Measurements from ENCODE around the gene DMD. TPM values are rescaled to one million over a fixed set of nuclear protein-coding genes. Genes with fewer than 3 reads are reported as not detected.

DMD gene
- total RNA-seq, 1 donor from 2014 or later = 30.6 TPM

- Histone ChIP-seq H3K79me2 (ENCODE audit: low read depth) (no peaks in the 10 kb centered on the region), H4K20me1 (ENCODE audit: low read depth) (no peaks in the 10 kb centered on the region), H3K4me1 (no peaks in the 10 kb centered on the region), H3K36me3 (no peaks in the 10 kb centered on the region), H3K4me2 (no peak overlapping the region), H3F3A (ENCODE audit: low read depth) (no peaks in the 10 kb centered on the region), H3K9ac (no peak overlapping the region), H3K27ac (no peak overlapping the region), H3K27me3 (no peaks in the 10 kb centered on the region), H3K4me3 (no peak overlapping the region), H3K9me3 (ENCODE audit: low read depth) (peaks cover 6% of the 10 kb centered on the region), H2AFZ (replicated peaks) (no peak overlapping the region)
- Mint-ChIP-seq H3K4me3 (no peak overlapping the region), H3K36me3 (peaks cover 12% of the 10 kb centered on the region), H3K27me3 (ENCODE audit: insufficient read depth, low read depth) (peaks cover 2% of the 10 kb centered on the region), H3K9me3 (peaks cover 16% of the 10 kb centered on the region), H3K27ac (no peak overlapping the region), H3K4me1 (no peaks in the 10 kb centered on the region)
- no peak for DNase-seq (ENCODE audit: low spot score)
- TF ChIP-seq EZH2 (IDR thresholded peaks at IDR 0.05) (no peak), CTCF (IDR thresholded peaks at IDR 0.05) (no peak), EZH2phosphoT487 (IDR thresholded peaks at IDR 0.05) (no peak)
Measured at GRCh38 chrX:31909850-31910572, 1301.3 kb downstream of the DMD start.

- H3K9me3 ChIP-seq (ENCODE audit: low read depth) = no peaks in the 10 kb centered on the region
- H2AFZ ChIP-seq (replicated peaks) = no peak overlapping the region
- TF ChIP-seq EZH2 (IDR thresholded peaks at IDR 0.05) = no peak
- TF ChIP-seq EZH2phosphoT487 (IDR thresholded peaks at IDR 0.05) = no peak
- TF ChIP-seq CTCF (IDR thresholded peaks at IDR 0.05) = no peak
- Mint-ChIP-seq H3K9me3 (peaks cover 2% of the 10 kb centered on the region), H3K27ac (peak overlapping the region; percentile 42), H3K4me1 (peaks cover 23% of the 10 kb centered on the region), H3K27me3 (ENCODE audit: insufficient read depth, low read depth) (no peaks in the 10 kb centered on the region), H3K4me3 (no peak overlapping the region), H3K36me3 (peaks cover 2% of the 10 kb centered on the region)
- H3K4me1 ChIP-seq = peaks cover 11% of the 10 kb centered on the region
- no peaks in the 10 kb centered on the region for H4K20me1 ChIP-seq (ENCODE audit: low read depth)
- no peak overlapping the region for H3K4me2 ChIP-seq
- DNase-seq (ENCODE audit: low spot score) = peak; percentile 4
- peak overlapping the region; percentile 58 for H3K27ac ChIP-seq
- no peaks in the 10 kb centered on the region for H3K79me2 ChIP-seq (ENCODE audit: low read depth)
- H3K4me3 ChIP-seq = no peak overlapping the region
- H3K36me3 ChIP-seq = no peaks in the 10 kb centered on the region
- no peak overlapping the region for H3K9ac ChIP-seq
- H3K27me3 ChIP-seq = no peaks in the 10 kb centered on the region
- H3F3A ChIP-seq (ENCODE audit: low read depth) = peaks cover 11% of the 10 kb centered on the region
Measured at GRCh38 chrX:31894152-31894551, 1317.2 kb downstream of the DMD start.

- DNase-seq (ENCODE audit: low spot score) = no peak
- Mint-ChIP-seq H3K4me3 (no peak overlapping the region), H3K27me3 (ENCODE audit: insufficient read depth, low read depth) (no peaks in the 10 kb centered on the region), H3K27ac (peak overlapping the region; percentile 42), H3K36me3 (peaks cover 2% of the 10 kb centered on the region), H3K4me1 (peaks cover 23% of the 10 kb centered on the region), H3K9me3 (peaks cover under 1% of the 10 kb centered on the region)
- no peak overlapping the region for H3K27ac ChIP-seq
- H3K9me3 ChIP-seq (ENCODE audit: low read depth) = no peaks in the 10 kb centered on the region
- TF ChIP-seq EZH2phosphoT487 (IDR thresholded peaks at IDR 0.05) (no peak), CTCF (IDR thresholded peaks at IDR 0.05) (no peak)
- H3K9ac ChIP-seq = no peak overlapping the region
- no peak overlapping the region for H3K4me2 ChIP-seq
- no peaks in the 10 kb centered on the region for H3K36me3 ChIP-seq
- H3K27me3 ChIP-seq = no peaks in the 10 kb centered on the region
- H4K20me1 ChIP-seq (ENCODE audit: low read depth) = no peaks in the 10 kb centered on the region
- H3F3A ChIP-seq (ENCODE audit: low read depth) = peaks cover 11% of the 10 kb centered on the region
- no peak overlapping the region for H3K4me3 ChIP-seq
- H2AFZ ChIP-seq (replicated peaks) = no peak overlapping the region
- no peaks in the 10 kb centered on the region for H3K79me2 ChIP-seq (ENCODE audit: low read depth)
- H3K4me1 ChIP-seq = peaks cover 11% of the 10 kb centered on the region
Measured at GRCh38 chrX:31893525-31893924, 1317.8 kb downstream of the DMD start.

Measured in neural progenitor cell (in vitro differentiated cells).